Gastrocnemius medialis (tissue), 4 donors: ENCODE measurements around the gene KCNQ5. TPM values are rescaled to one million over a fixed set of nuclear protein-coding genes. Genes with fewer than 3 reads are reported as not detected.

Source experiments
- ATAC-seq, 2 donors: fragments of 150-250 bp; one replicate each; pipeline ENCODE4 v1.9.1; 2016
- DNase-seq, 2 donors: peaks; one replicate each; pipeline ENCODE4 v3.0.0-alpha.2; 2019
- H3K27ac ChIP-seq, 4 donors: fragments of 200-600 bp; sonication (generic); 1 replicate in 1 of 4; 2 replicates in 3 of 4; pipeline ENCODE4 v1.5.1; 2016 to 2018; ENCODE audit warnings: mild to moderate bottlenecking in 2 of 4, moderate library complexity in 1 of 4
- H3K27me3 ChIP-seq, 3 donors: fragments of 200-600 bp; sonication (generic) in 2 of 3; 1 replicate in 1 of 3; 2 replicates in 2 of 3; pipeline versions ENCODE4 v1.5.1 to v1.6.0; 2016 to 2019; ENCODE audit warnings: mild to moderate bottlenecking in 1 of 3, moderate library complexity in 1 of 3
- H3K36me3 ChIP-seq, 2 donors: fragments of 200-600 bp; sonication (generic) in 1 of 2; one replicate each; pipeline ENCODE4 v1.5.1; 2017 to 2018
- H3K4me1 ChIP-seq, 2 donors: fragments of 200-600 bp; sonication (generic) in 1 of 2; one replicate each; pipeline ENCODE4 v1.5.1; 2016 to 2017; ENCODE audit warnings: mild to moderate bottlenecking in 2 of 2
- H3K4me3 ChIP-seq, 4 donors: fragments of 200-600 bp; sonication (generic) in 3 of 4; 1 replicate in 1 of 4; 2 replicates in 3 of 4; pipeline ENCODE4 v1.5.1; 2016 to 2019; ENCODE audit warnings: mild to moderate bottlenecking in 2 of 4
- H3K9me3 ChIP-seq, 3 donors: fragments of 200-600 bp; sonication (generic) in 2 of 3; 1 replicate in 1 of 3; 2 replicates in 2 of 3; pipeline ENCODE4 v1.5.1; 2016 to 2019
- CTCF ChIP-seq, 5 experiments: fragments of 450-650 bp in 3 of 5; fragments of 200-600 bp in 2 of 5; sonication (generic) in 2 of 5; IDR thresholded peaks in 4 of 5; conservative IDR thresholded peaks in 1 of 5; 1 replicate in 4 of 5; 2 replicates in 1 of 5; pipeline ENCODE4 v1.5.1; 2016 to 2019; ENCODE audit warnings: antibody characterized with exemption in 5 of 5, mild to moderate bottlenecking in 3 of 5, moderate library complexity in 3 of 5
- POLR2A ChIP-seq, 2 donors: fragments of 450-650 bp; IDR thresholded peaks; one replicate each; pipeline ENCODE4 v1.6.1; 2017; ENCODE audit warnings: antibody characterized with exemption in 2 of 2, mild to moderate bottlenecking in 2 of 2, moderate library complexity in 2 of 2
- in situ Hi-C, 4 donors: fragments of 200-750 bp; cut with MboI; loops; one replicate each; pipeline versions ENCODE4 v1.15.0 to v1.8.0; 2017; ENCODE audit warnings: low sequenced_read_pairs in 4 of 4
- intact Hi-C: fragments of 100-400 bp; cut with DNase I; formaldehyde crosslinking; loops from one replicate; pipeline ENCODE4 v1.15.1; 2023; ENCODE audit warnings: low total_unique reads
- total RNA-seq, 4 donors: library from RNA; depleted of rRNA; stranded (reverse); fragments of >200 nt; gene quantifications; one replicate each; pipeline versions ENCODE4 v1.1.0 to v1.2.3, GENCODE V29; 2016

Gene KCNQ5
- total RNA-seq, 4 donors from 2014 or later: 5.3 to 19.3 (median 15.1) TPM

GRCh38 chr6:73003302-73003701 lies 381.4 kb downstream of the KCNQ5 start:
- no peak for ATAC-seq

GRCh38 chr6:73004231-73004630 lies 382.4 kb downstream of the KCNQ5 start:
- Histone ChIP-seq H3K27me3 (no peaks in the 10 kb centered on the region), H3K9me3 (no peaks in the 10 kb centered on the region), H3K4me3 (no peak overlapping the region), H3K36me3 (peaks cover 0 to 3% of the 10 kb centered on the region in 2 donors), H3K27ac (no peak overlapping the region), H3K4me1 (peaks cover 0 to 8% of the 10 kb centered on the region in 2 donors)
- ATAC-seq (no peak), DNase-seq (no peak)
- no peak for TF ChIP-seq POLR2A (IDR thresholded peaks at IDR 0.05)
- no peak for TF ChIP-seq CTCF (IDR thresholded peaks at IDR 0.05 in 4 of 5, conservative IDR thresholded peaks at IDR 0.05 in 1 of 5)
- intact Hi-C loops (no loop called here), in situ Hi-C loops (no loop called here)

More at GRCh38 chr6:73003302-73003701, 381.4 kb downstream of the KCNQ5 start:
- H3K9me3 ChIP-seq: no peaks in the 10 kb centered on the region
- no peak overlapping the region for H3K4me3 ChIP-seq
- H3K4me1 ChIP-seq: peaks cover 0 to 8% of the 10 kb centered on the region in 2 donors
- DNase-seq: no peak
- intact Hi-C loops: no loop called here
- peaks cover 0 to 3% of the 10 kb centered on the region in 2 donors for H3K36me3 ChIP-seq
- H3K27ac ChIP-seq: no peak overlapping the region
- no peaks in the 10 kb centered on the region for H3K27me3 ChIP-seq
- TF ChIP-seq POLR2A (IDR thresholded peaks at IDR 0.05): no peak
- in situ Hi-C loops: no loop called here

- H3K9me3 ChIP-seq: no peaks in the 10 kb centered on the region
- TF ChIP-seq POLR2A (IDR thresholded peaks at IDR 0.05) (no peak), CTCF (IDR thresholded peaks at IDR 0.05 in 4 of 5, conservative IDR thresholded peaks at IDR 0.05 in 1 of 5) (no peak)
- H3K27me3 ChIP-seq: no peaks in the 10 kb centered on the region
- peaks cover 0 to 3% of the 10 kb centered on the region in 2 donors for H3K36me3 ChIP-seq
- peaks cover 0 to 5% of the 10 kb centered on the region in 2 donors for H3K4me1 ChIP-seq
- in situ Hi-C loops: no loop called here
- no peak for DNase-seq
- no peak overlapping the region for H3K27ac ChIP-seq
- ATAC-seq: no peak
- intact Hi-C loops: no loop called here
- H3K4me3 ChIP-seq: no peak overlapping the region
Observed at GRCh38 chr6:73004861-73005260, 383.0 kb downstream of the KCNQ5 start.

- H3K4me3 ChIP-seq: no peak overlapping the region
- no peaks in the 10 kb centered on the region for H3K9me3 ChIP-seq
- in situ Hi-C loops: no loop called here
- ATAC-seq (no peak), DNase-seq (no peak)
- H3K27me3 ChIP-seq: no peaks in the 10 kb centered on the region
- intact Hi-C loops: no loop called here
- H3K4me1 ChIP-seq: peaks cover 0 to 5% of the 10 kb centered on the region in 2 donors
- H3K36me3 ChIP-seq: peaks cover 0 to 3% of the 10 kb centered on the region in 2 donors
- TF ChIP-seq POLR2A (IDR thresholded peaks at IDR 0.05) (no peak), CTCF (IDR thresholded peaks at IDR 0.05 in 4 of 5, conservative IDR thresholded peaks at IDR 0.05 in 1 of 5) (no peak)
- H3K27ac ChIP-seq: no peak overlapping the region
Observed at GRCh38 chr6:73006146-73006545, 384.3 kb downstream of the KCNQ5 start.

- ATAC-seq: no peak
Observed at GRCh38 chr6:73011945-73012344, 390.1 kb downstream of the KCNQ5 start.

More at GRCh38 chr6:73011945-73012344, 390.1 kb downstream of the KCNQ5 start:
- H3K36me3 ChIP-seq: no peaks in the 10 kb centered on the region
- no peak for TF ChIP-seq POLR2A (IDR thresholded peaks at IDR 0.05)
- no peak for TF ChIP-seq CTCF (IDR thresholded peaks at IDR 0.05 in 4 of 5, conservative IDR thresholded peaks at IDR 0.05 in 1 of 5)
- no peaks in the 10 kb centered on the region for H3K4me1 ChIP-seq
- H3K27ac ChIP-seq: no peak overlapping the region
- intact Hi-C loops: no loop called here
- no peaks in the 10 kb centered on the region for H3K9me3 ChIP-seq
- no peaks in the 10 kb centered on the region for H3K27me3 ChIP-seq
- no peak overlapping the region for H3K4me3 ChIP-seq
- in situ Hi-C loops: no loop called here
- no peak for DNase-seq
